K562 (cell line): ENCODE data around the gene IL20. TPM values are rescaled to one million over a fixed set of nuclear protein-coding genes. Genes with fewer than 3 reads are reported as not detected.

Experiments used
- ATAC-seq: fragments of 200-7000 bp; cut with Tn5 transposase; 3 replicates; pipeline ENCODE4 v1.9.1; 2020; ENCODE audit warnings: moderate library complexity
- BruUV-seq: library from RNA; stranded (reverse); fragments of 400-500 nt; replicated peaks from 2 replicates; lab custom pipeline; 2021; lab: Mats Ljungman, UMichigan
- CTCF ChIA-PET: fragments of 300-600 bp; formaldehyde crosslinking; extraction: SDS; loops from one replicate; lab custom pipeline; 2021; ENCODE audit warnings: low intra/inter-chr PET ratio; lab: Yijun Ruan, JAX
- POLR2A ChIA-PET: fragments of 300-600, 350-650 bp; sonication (Branson Sonifier 250); formaldehyde crosslinking; extraction: SDS; loops from one replicate; lab custom pipeline; 2021; ENCODE audit warnings: antibody characterized with exemption, inconsistent platforms; lab: Yijun Ruan, JAX
- DNase-seq, 4 experiments: peaks; one replicate each; pipeline versions ENCODE4 v3.0.0 to v3.0.0-alpha.2; 2011 to 2018; ENCODE audit warnings: low spot score in 3 of 4, mixed read lengths in 3 of 4; ENCODE audit errors: extremely low read depth in 1 of 4
- FAIRE-seq: peaks from 2 replicates; lab custom pipeline; 2011; peaks lifted over from hg19 to GRCh38; lab: Jason Lieb, UNC
- H2AFZ ChIP-seq: 2 replicates; pipeline ENCODE4 v1.6.0; 2011; ENCODE audit warnings: low read depth, low read length, control low read depth, inconsistent platforms
- H3K27ac ChIP-seq: fragments of 200-600 bp; 3 replicates; pipeline ENCODE4 v1.8.0; 2011; ENCODE audit warnings: low read depth, mild to moderate bottlenecking, control low read depth, inconsistent platforms, low read length, moderate library complexity, mixed read lengths; ENCODE audit errors: extremely low read depth
- H3K27me3 ChIP-seq, 2 experiments: fragments of 300-600 bp in 1 of 2; 2 replicates in 1 of 2; 3 replicates in 1 of 2; pipeline versions ENCODE4 v1.6.0 to v1.8.0; 2011; ENCODE audit warnings: inconsistent platforms in 2 of 2, low read length in 2 of 2, mild to moderate bottlenecking in 1 of 2, mixed read lengths in 1 of 2, moderate library complexity in 1 of 2; ENCODE audit not compliant: control insufficient read depth in 2 of 2, insufficient read depth in 2 of 2
- H3K36me3 ChIP-seq: fragments of 300-600 bp; 3 replicates; pipeline ENCODE4 v1.8.0; 2011; ENCODE audit warnings: mild to moderate bottlenecking, low read length, inconsistent platforms; ENCODE audit not compliant: control insufficient read depth, insufficient read depth
- H3K4me1 ChIP-seq, 2 experiments: fragments of 200-600 bp in 1 of 2; replicated peaks in 1 of 2; 2 replicates in 1 of 2; 3 replicates in 1 of 2; pipeline versions ENCODE4 v1.5.1 to v1.8.0; 2011; ENCODE audit warnings: inconsistent platforms in 2 of 2, low read length in 2 of 2, mild to moderate bottlenecking in 1 of 2, mixed read lengths in 1 of 2, moderate library complexity in 1 of 2; ENCODE audit not compliant: control insufficient read depth in 2 of 2, insufficient read depth in 2 of 2
- H3K4me2 ChIP-seq: 2 replicates; pipeline ENCODE4 v1.6.1; 2011; ENCODE audit warnings: low read length, control low read depth, inconsistent platforms, mixed read lengths; ENCODE audit not compliant: insufficient read depth
- H3K4me3 ChIP-seq: fragments of 200-600 bp; sonication (generic), shearing (Covaris generic); 2 replicates; pipeline ENCODE4 v1.5.1; 2016; ENCODE audit warnings: control low read depth, inconsistent platforms
- H3K79me2 ChIP-seq: fragments of 200-600 bp; 3 replicates; pipeline ENCODE4 v1.8.0; 2011; ENCODE audit warnings: low read length, inconsistent platforms; ENCODE audit not compliant: control insufficient read depth, insufficient read depth
- H3K9ac ChIP-seq, 2 experiments: 2 replicates each; pipeline versions ENCODE4 v1.6.0 to v1.6.1; 2011; ENCODE audit warnings: low read depth in 2 of 2, low read length in 2 of 2, control low read depth in 1 of 2, inconsistent platforms in 1 of 2, mild to moderate bottlenecking in 1 of 2, mixed read lengths in 1 of 2; ENCODE audit not compliant: insufficient read depth in 1 of 2
- H3K9me1 ChIP-seq: one replicate; pipeline ENCODE4 v1.6.0; 2011; ENCODE audit warnings: inconsistent platforms, mild to moderate bottlenecking, low read length, moderate library complexity; ENCODE audit not compliant: control insufficient read depth, insufficient read depth
- H3K9me3 ChIP-seq: replicated peaks from 2 replicates; pipeline ENCODE4 v1.5.1; 2011; ENCODE audit warnings: low read depth, low read length, inconsistent platforms; ENCODE audit not compliant: control insufficient read depth, insufficient read depth
- H4K20me1 ChIP-seq: replicated peaks from 2 replicates; pipeline ENCODE4 v1.6.1; 2011; ENCODE audit warnings: low read length, inconsistent platforms, mixed read lengths; ENCODE audit not compliant: control insufficient read depth, insufficient read depth
- ZKSCAN3 ChIP-seq: fragments of 250-450 bp; sonication (Bioruptor Pico); IDR thresholded peaks from 2 replicates; pipeline ENCODE4 v1.4.0; 2020
- ZNF121 ChIP-seq: sonication (generic); formaldehyde crosslinking; conservative IDR thresholded peaks from 2 replicates; pipeline ENCODE4 v1.8.0; 2022; ENCODE audit warnings: missing genetic modification reagents
- ZNF347 ChIP-seq: fragments of 450-650 bp; formaldehyde crosslinking; IDR thresholded peaks from 2 replicates; pipeline ENCODE4 v1.4.0; 2020; ENCODE audit warnings: low read depth, mild to moderate bottlenecking, moderate library complexity
- whole genome bisulfite sequencing: fragments of 100-300 bp; shearing (Covaris generic); methylation state at CpG from one replicate; pipeline ENCODE4 v1.1.6; 2016; ENCODE audit warnings: low coverage, mixed read lengths; ENCODE audit not compliant: insufficient coverage; ENCODE audit errors: missing lambda C conversion rate; 5-methylcytosine and 5-hydroxymethylcytosine counted together
- in situ Hi-C: fragments of 300-500 bp; cut with MboI; formaldehyde crosslinking; loops from 4 replicates; pipeline ENCODE4 v1.15.0; 2018; ENCODE audit warnings: inconsistent platforms, mixed read lengths
- intact Hi-C: fragments of 100-400 bp; cut with micrococcal nuclease; formaldehyde crosslinking; loops from 2 replicates; pipeline ENCODE4 v1.14.2; 2022
- polyA plus RNA-seq, 8 experiments: library from polyadenylated mRNA; depleted of rRNA in 4 of 8; stranded (reverse) in 5 of 8; unstranded in 3 of 8; fragments of >200 nt; fragmentation: Nextera tagmentation in 2 of 8; fragmentation: Illumina TruSeq in 1 of 8; extraction: Ambion mirVana in 2 of 8; extraction: Trizol in 1 of 8; gene quantifications; 2 replicates each; pipeline versions ENCODE4 v1.2.1 to v1.2.3, GENCODE V29; 2011 to 2014; ENCODE audit warnings: inconsistent platforms in 1 of 8, missing spikeins in 1 of 8
- total RNA-seq, 7 experiments: library from RNA; depleted of rRNA in 6 of 7; stranded (reverse); fragments of >200 nt in 6 of 7; fragmentation: Illumina TruSeq in 2 of 7; extraction: Trizol in 2 of 7; gene quantifications; 2 replicates each; pipeline versions ENCODE4 v1.2.1 to v1.2.3, GENCODE V29; 2011 to 2021; ENCODE audit warnings: low replicate concordance in 1 of 7
- TF ChIP-seq, protein P1 (sequence below): fragments of 450-650 bp; formaldehyde crosslinking; conservative IDR thresholded peaks from 2 replicates; pipeline ENCODE4 v1.4.0; 2022; ENCODE audit warnings: mild to moderate bottlenecking, missing genetic modification characterization

Gene IL20
- total and polyA plus RNA-seq, 9 of the 15 experiments (the other 6 are each of a cell fraction or from before 2014, with no cell fraction given), result not detected

DNA sequence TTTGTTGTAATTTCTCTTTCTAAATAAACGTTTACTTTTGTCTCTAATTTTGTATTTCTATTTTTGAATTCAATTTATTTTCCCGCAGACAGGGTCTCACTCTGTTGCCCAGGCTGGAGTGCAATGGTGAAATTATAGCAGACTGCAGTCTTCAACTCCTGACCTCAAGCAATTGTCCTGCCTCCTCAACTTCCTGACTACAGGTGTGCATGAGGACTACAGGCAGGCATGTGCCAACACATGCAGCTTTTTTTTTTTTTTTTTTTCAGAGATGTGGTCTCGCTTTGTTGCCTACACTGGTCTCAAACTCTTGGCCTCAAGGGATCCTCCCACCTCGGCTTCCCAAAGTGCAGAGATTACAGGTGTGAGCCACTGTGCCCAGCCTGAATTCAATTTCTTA, 36.7 kb upstream of the IL20 start:
- Histone ChIP-seq H4K20me1 (no peaks in the 10 kb centered on the region; the same call in none of the 2 replicates), H3K36me3 (no peaks in the 10 kb centered on the region), H3K27ac (no peak overlapping the region), H3K9me1 (no peaks in the 10 kb centered on the region), H3K4me2 (no peak overlapping the region), H3K9ac (no peak overlapping the region), H3K79me2 (no peaks in the 10 kb centered on the region), H3K27me3 (peaks cover 47% of the 10 kb centered on the region in 2 experiments), H3K4me1 (peaks cover 0 to 4% of the 10 kb centered on the region in 2 experiments; a peak in 2 of 5 replicates), H3K4me3 (no peak overlapping the region), H2AFZ (no peak overlapping the region), H3K9me3 (no peaks in the 10 kb centered on the region)
- intact Hi-C loops (no loop called here), in situ Hi-C loops (no loop called here)
- ATAC-seq (no peak), FAIRE-seq (no peak), DNase-seq (no peak)
- 6% methylated on average over 4 of the region's 4 CpGs for WGBS
- no TSS peak for BruUV-seq
- no peak for TF ChIP-seq ZKSCAN3 (CRISPR knock-in tag)
- peak; percentile 51 for TF ChIP-seq ZNF121 (CRISPR knock-in tag)
- POLR2A ChIA-PET, result interaction anchor here (0.6 to 1.8 kb wide), 2 partner anchors 10 to 197 kb away, joined by 3 to 4 read pairs; no protein-coding TSS in a partner anchor
- CTCF ChIA-PET, result no interaction called here

DNA sequence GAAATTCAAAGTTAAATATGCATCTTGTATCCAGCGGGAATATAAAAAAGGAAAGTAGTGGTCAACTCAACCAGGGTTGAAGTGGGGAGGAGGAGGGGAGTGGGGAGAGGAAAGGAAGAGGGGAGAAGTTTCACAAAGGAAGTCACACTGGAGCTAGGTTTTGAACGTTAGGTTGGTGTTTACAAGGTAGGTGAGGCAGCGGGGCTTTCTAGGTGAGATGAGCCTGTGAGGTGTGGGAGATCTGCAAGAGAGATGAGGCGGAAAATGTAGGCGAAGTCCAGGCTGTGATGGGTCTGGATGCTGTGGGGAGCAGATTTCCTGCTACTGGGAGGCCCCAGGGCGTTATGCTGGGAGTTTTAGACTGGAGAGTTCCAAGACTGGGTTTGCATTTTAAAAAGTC, 36.1 kb upstream of the IL20 start:
- H4K20me1 ChIP-seq, result no peaks in the 10 kb centered on the region; the same call in none of the 2 replicates
- no peak overlapping the region for H2AFZ ChIP-seq
- H3K9me3 ChIP-seq, result no peaks in the 10 kb centered on the region
- BruUV-seq, result no TSS peak
- H3K4me2 ChIP-seq, result no peak overlapping the region
- CTCF ChIA-PET, result no interaction called here
- no peaks in the 10 kb centered on the region for H3K9me1 ChIP-seq
- no peak for FAIRE-seq
- no peak overlapping the region for H3K27ac ChIP-seq
- POLR2A ChIA-PET, result interaction anchor here (0.5 to 1.8 kb wide), 2 partner anchors 9 to 377 kb away, joined by 3 to 4 read pairs; no protein-coding TSS in a partner anchor
- TF ChIP-seq, protein P1, sequence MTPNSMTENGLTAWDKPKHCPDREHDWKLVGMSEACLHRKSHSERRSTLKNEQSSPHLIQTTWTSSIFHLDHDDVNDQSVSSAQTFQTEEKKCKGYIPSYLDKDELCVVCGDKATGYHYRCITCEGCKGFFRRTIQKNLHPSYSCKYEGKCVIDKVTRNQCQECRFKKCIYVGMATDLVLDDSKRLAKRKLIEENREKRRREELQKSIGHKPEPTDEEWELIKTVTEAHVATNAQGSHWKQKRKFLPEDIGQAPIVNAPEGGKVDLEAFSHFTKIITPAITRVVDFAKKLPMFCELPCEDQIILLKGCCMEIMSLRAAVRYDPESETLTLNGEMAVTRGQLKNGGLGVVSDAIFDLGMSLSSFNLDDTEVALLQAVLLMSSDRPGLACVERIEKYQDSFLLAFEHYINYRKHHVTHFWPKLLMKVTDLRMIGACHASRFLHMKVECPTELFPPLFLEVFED, result 0 out of 2 replicates have a peak, but pooled peaks have one; percentile 14
- TF ChIP-seq ZNF347 (CRISPR knock-in tag), result no peak
- no peak overlapping the region for H3K4me3 ChIP-seq
- DNase-seq, result no peak
- H3K79me2 ChIP-seq, result no peaks in the 10 kb centered on the region
- H3K4me1 ChIP-seq, result no peaks in the 10 kb centered on the region; a peak in 2 of 5 replicates
- H3K27me3 ChIP-seq, result peaks cover 47 to 49% of the 10 kb centered on the region in 2 experiments
- no peak for ATAC-seq
- in situ Hi-C loops, result no loop called here
- H3K36me3 ChIP-seq, result no peaks in the 10 kb centered on the region
- intact Hi-C loops, result no loop called here
- 1% methylated on average over 6 of the region's 6 CpGs for WGBS
- H3K9ac ChIP-seq, result no peak overlapping the region
